Measurements from ENCODE around the gene ATF3.

DNA sequence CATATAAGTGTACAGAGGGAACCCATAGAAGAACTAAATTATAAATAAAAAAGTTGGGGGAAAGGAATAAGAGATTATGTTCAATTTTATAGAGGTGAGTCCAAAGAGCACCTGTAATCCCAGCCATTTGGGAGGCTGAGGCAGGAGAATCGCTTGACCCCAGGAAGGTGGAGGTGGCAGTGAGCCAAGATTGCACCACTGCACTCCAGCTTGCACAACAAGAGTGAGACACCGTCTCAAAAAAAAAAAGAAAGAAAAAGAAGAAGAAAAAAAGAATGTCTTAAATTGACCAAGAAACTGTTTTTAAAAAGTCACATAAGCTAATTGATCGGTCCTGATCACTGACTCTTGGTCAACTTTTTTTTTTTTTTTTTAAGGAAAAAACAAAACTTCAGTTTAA, 19.1 kb upstream of the ATF3 start:
- no peak for TF ChIP-seq POLR2A (IDR thresholded peaks at IDR 0.05; ENCODE audit: low read depth, low read length)
- TF ChIP-seq, protein P1, sequence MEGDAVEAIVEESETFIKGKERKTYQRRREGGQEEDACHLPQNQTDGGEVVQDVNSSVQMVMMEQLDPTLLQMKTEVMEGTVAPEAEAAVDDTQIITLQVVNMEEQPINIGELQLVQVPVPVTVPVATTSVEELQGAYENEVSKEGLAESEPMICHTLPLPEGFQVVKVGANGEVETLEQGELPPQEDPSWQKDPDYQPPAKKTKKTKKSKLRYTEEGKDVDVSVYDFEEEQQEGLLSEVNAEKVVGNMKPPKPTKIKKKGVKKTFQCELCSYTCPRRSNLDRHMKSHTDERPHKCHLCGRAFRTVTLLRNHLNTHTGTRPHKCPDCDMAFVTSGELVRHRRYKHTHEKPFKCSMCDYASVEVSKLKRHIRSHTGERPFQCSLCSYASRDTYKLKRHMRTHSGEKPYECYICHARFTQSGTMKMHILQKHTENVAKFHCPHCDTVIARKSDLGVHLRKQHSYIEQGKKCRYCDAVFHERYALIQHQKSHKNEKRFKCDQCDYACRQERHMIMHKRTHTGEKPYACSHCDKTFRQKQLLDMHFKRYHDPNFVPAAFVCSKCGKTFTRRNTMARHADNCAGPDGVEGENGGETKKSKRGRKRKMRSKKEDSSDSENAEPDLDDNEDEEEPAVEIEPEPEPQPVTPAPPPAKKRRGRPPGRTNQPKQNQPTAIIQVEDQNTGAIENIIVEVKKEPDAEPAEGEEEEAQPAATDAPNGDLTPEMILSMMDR (conservative IDR thresholded peaks at IDR 0.05; ENCODE audit: low read depth, low read length), result no peak
- no peak for TF ChIP-seq MAFK (IDR thresholded peaks at IDR 0.05; ENCODE audit: low read depth, low read length)
- TF ChIP-seq CEBPB (IDR thresholded peaks at IDR 0.05; ENCODE audit: low read depth, low read length), result peak; percentile 35; the same call in 1 of the 2 replicates
- no peak for TF ChIP-seq CHD1 (IDR thresholded peaks at IDR 0.05; ENCODE audit: low read depth, low read length)
- TF ChIP-seq RAD21 (IDR thresholded peaks at IDR 0.05; ENCODE audit: low read length), result no peak
- TF ChIP-seq FOS (IDR thresholded peaks at IDR 0.05; ENCODE audit: low read depth, low read length), result no peak
- TF ChIP-seq NFE2L2 (IDR thresholded peaks at IDR 0.05; ENCODE audit: low read depth, low read length), result no peak
- TF ChIP-seq, protein P2, sequence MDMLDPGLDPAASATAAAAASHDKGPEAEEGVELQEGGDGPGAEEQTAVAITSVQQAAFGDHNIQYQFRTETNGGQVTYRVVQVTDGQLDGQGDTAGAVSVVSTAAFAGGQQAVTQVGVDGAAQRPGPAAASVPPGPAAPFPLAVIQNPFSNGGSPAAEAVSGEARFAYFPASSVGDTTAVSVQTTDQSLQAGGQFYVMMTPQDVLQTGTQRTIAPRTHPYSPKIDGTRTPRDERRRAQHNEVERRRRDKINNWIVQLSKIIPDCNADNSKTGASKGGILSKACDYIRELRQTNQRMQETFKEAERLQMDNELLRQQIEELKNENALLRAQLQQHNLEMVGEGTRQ (IDR thresholded peaks at IDR 0.05; ENCODE audit: low read depth, low read length), result no peak
- no peak for TF ChIP-seq RFX5 (IDR thresholded peaks at IDR 0.05; ENCODE audit: low read depth, low read length)
- TF ChIP-seq BHLHE40 (IDR thresholded peaks at IDR 0.05; ENCODE audit: low read depth, low read length), result no peak
